CD4-positive, alpha-beta T cell treated with Interleukin-15 for 1 hour (primary cell): ENCODE results near the gene CYP19A1.

Source experiments
- DNase-seq: peaks from one replicate; pipeline ENCODE4 v3.0.0-alpha.2; 2020

CYP19A1 gene

GRCh38 chr15:51252671-51253070 lies 85.7 kb downstream of the CYP19A1 start:
- DNase-seq = no peak

- DNase-seq = no peak
These were observed 86.8 kb downstream of the CYP19A1 start for GRCh38 chr15:51251556-51251955.

- no peak for DNase-seq
These were observed 88.0 kb downstream of the CYP19A1 start for GRCh38 chr15:51250217-51251011.

GRCh38 chr15:51245628-51246027 lies 92.8 kb downstream of the CYP19A1 start:
- no peak for DNase-seq

GRCh38 chr15:51244423-51244869 lies 94.0 kb downstream of the CYP19A1 start:
- no peak for DNase-seq

GRCh38 chr15:51243774-51244173 lies 94.6 kb downstream of the CYP19A1 start:
- no peak for DNase-seq

- DNase-seq = no peak
These were observed 98.3 kb downstream of the CYP19A1 start for GRCh38 chr15:51240066-51240465.

GRCh38 chr15:51237816-51238215 lies 100.6 kb downstream of the CYP19A1 start:
- no peak for DNase-seq

GRCh38 chr15:51234176-51234927 lies 104.0 kb downstream of the CYP19A1 start:
- DNase-seq = no peak

GRCh38 chr15:51232581-51232980 lies 105.8 kb downstream of the CYP19A1 start:
- no peak for DNase-seq

GRCh38 chr15:51229907-51230330 lies 108.5 kb downstream of the CYP19A1 start:
- DNase-seq = no peak

GRCh38 chr15:51227940-51228732 lies 110.3 kb downstream of the CYP19A1 start:
- DNase-seq = peak; percentile 29

GRCh38 chr15:51226576-51227210 lies 111.7 kb downstream of the CYP19A1 start:
- no peak for DNase-seq

- no peak for DNase-seq
These were observed 114.0 kb downstream of the CYP19A1 start for GRCh38 chr15:51224428-51224827.

GRCh38 chr15:51223771-51224229 lies 114.6 kb downstream of the CYP19A1 start:
- DNase-seq = no peak

GRCh38 chr15:51218299-51218938 lies 120.0 kb downstream of the CYP19A1 start:
- no peak for DNase-seq

GRCh38 chr15:51212909-51213308 lies 125.5 kb downstream of the CYP19A1 start:
- no peak for DNase-seq

- no peak for DNase-seq
These were observed 126.2 kb downstream of the CYP19A1 start for GRCh38 chr15:51212239-51212638.

- DNase-seq = no peak
These were observed 133.1 kb downstream of the CYP19A1 start for GRCh38 chr15:51205050-51205975.

- DNase-seq = no peak
These were observed 134.6 kb downstream of the CYP19A1 start for GRCh38 chr15:51203797-51204196.

GRCh38 chr15:51202783-51203182 lies 135.6 kb downstream of the CYP19A1 start:
- no peak for DNase-seq
